Spleen (tissue), 7 donors: Measurements from ENCODE around the gene UBXN11.

Source experiments
- POLR2A ChIP-seq, 3 donors: fragments of 450-650 bp; IDR thresholded peaks; one replicate each; pipeline ENCODE4 v1.5.1; 2017; ENCODE audit warnings: antibody characterized with exemption in 3 of 3, mild to moderate bottlenecking in 1 of 3
- TF ChIP-seq, protein P1 (sequence below), 11 experiments: fragments of 200-600 bp in 7 of 11; fragments of 450-650 bp in 4 of 11; sonication (generic) in 4 of 11; IDR thresholded peaks in 8 of 11; conservative IDR thresholded peaks in 3 of 11; 1 replicate in 7 of 11; 2 replicates in 4 of 11; pipeline versions ENCODE4 v1.4.0 to v1.8.0; 2016 to 2021; ENCODE audit warnings: antibody characterized with exemption in 11 of 11, inconsistent platforms in 4 of 11, mild to moderate bottlenecking in 1 of 11
- donor health status: DM: no; HTN: no; CAD: no; lungs with moderate emphysema.
- donor health status: DM: no; HTN: no; CAD: no.
- donor health status: DM: no; HTN: no; CAD: no.

DNA sequence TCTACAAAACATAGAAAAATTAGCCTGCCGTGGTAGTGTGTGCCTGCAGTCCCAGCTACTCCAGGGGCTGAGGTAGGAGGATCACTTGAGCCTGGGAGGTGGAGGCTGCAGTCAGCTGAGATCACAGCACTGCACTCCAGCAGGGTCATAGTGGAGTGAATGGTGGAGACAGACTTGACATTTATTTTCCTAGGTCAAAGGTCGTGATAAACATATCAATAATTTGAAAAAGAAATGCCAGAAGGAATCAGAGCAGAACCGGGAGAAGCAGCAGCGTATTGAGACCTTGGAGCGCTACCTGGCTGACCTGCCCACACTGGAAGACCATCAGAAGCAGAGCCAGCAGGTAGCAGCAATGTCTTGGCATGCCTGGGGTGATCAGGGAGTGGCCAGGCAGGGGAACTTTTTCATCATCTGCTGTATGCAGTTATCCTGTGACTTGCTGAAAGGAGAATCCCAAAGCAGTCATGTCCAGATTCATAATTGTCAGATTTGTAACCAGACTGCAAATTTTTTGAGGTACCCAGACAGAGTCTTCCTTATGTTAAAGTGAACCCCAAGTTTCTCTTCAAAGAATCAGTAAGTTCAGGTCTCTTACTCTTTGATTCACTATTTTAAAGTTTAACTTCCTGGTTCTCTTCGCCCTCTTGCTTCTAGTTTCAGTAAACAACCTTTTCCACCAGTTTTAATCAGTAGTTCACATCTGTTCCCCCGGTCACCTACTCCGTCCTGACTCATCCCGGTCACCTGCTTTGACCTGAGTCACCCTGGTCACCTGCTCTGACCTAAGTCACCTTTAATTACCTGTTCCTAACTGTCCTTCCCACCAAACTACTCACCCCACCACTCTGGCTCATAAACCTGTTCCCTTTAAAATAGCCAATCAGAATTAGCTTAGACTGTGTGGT lies 37.9 kb downstream of the UBXN11 start:
- TF ChIP-seq, protein P1, sequence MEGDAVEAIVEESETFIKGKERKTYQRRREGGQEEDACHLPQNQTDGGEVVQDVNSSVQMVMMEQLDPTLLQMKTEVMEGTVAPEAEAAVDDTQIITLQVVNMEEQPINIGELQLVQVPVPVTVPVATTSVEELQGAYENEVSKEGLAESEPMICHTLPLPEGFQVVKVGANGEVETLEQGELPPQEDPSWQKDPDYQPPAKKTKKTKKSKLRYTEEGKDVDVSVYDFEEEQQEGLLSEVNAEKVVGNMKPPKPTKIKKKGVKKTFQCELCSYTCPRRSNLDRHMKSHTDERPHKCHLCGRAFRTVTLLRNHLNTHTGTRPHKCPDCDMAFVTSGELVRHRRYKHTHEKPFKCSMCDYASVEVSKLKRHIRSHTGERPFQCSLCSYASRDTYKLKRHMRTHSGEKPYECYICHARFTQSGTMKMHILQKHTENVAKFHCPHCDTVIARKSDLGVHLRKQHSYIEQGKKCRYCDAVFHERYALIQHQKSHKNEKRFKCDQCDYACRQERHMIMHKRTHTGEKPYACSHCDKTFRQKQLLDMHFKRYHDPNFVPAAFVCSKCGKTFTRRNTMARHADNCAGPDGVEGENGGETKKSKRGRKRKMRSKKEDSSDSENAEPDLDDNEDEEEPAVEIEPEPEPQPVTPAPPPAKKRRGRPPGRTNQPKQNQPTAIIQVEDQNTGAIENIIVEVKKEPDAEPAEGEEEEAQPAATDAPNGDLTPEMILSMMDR (IDR thresholded peaks at IDR 0.05 in 8 of 11, conservative IDR thresholded peaks at IDR 0.05 in 3 of 11): no peak
- no peak for TF ChIP-seq POLR2A (IDR thresholded peaks at IDR 0.05)
